Astrocyte (in vitro differentiated cells and primary cell): ENCODE results near the gene ARTN. TPM values are rescaled to one million over a fixed set of nuclear protein-coding genes. Genes with fewer than 3 reads are reported as not detected.

Experiments
- DNase-seq: peaks from one replicate; pipeline ENCODE4 v3.0.0-alpha.2; 2010; ENCODE audit warnings: low read depth
- FAIRE-seq: peaks from 2 replicates; lab custom pipeline; 2011; peaks lifted over from hg19 to GRCh38; lab: Jason Lieb, UNC
- H2AFZ ChIP-seq: 2 replicates; pipeline ENCODE4 v1.6.0; 2012; ENCODE audit warnings: low read depth, low read length, inconsistent platforms
- H3K27ac ChIP-seq: 2 replicates; pipeline ENCODE4 v1.5.1; 2011; ENCODE audit warnings: low read depth, low read length, inconsistent platforms
- H3K27me3 ChIP-seq: 2 replicates; pipeline ENCODE4 v1.6.0; 2011; ENCODE audit warnings: low read length, inconsistent platforms; ENCODE audit not compliant: insufficient read depth
- H3K36me3 ChIP-seq: 2 replicates; pipeline ENCODE4 v1.5.1; 2011; ENCODE audit warnings: low read length, inconsistent platforms; ENCODE audit not compliant: insufficient read depth
- H3K4me1 ChIP-seq: 2 replicates; pipeline ENCODE4 v1.5.1; 2011; ENCODE audit warnings: low read length, inconsistent platforms; ENCODE audit not compliant: insufficient read depth
- H3K4me2 ChIP-seq: 2 replicates; pipeline ENCODE4 v1.6.0; 2012; ENCODE audit warnings: low read length, inconsistent platforms
- H3K4me3 ChIP-seq: 2 replicates; pipeline ENCODE4 v1.5.1; 2011; ENCODE audit warnings: low read depth, mild to moderate bottlenecking, low read length, inconsistent platforms; ENCODE audit not compliant: insufficient read depth
- H3K79me2 ChIP-seq: 2 replicates; pipeline ENCODE4 v1.6.0; 2012; ENCODE audit warnings: mild to moderate bottlenecking, low read length, inconsistent platforms; ENCODE audit not compliant: insufficient read depth
- H3K9ac ChIP-seq: 2 replicates; pipeline ENCODE4 v1.6.0; 2012; ENCODE audit warnings: mild to moderate bottlenecking, low read length, inconsistent platforms
- H3K9me3 ChIP-seq: 2 replicates; pipeline ENCODE4 v1.5.1; 2012; ENCODE audit warnings: low read depth, mild to moderate bottlenecking, low read length, inconsistent platforms; ENCODE audit not compliant: insufficient read depth
- H4K20me1 ChIP-seq: 2 replicates; pipeline ENCODE4 v1.6.0; 2012; ENCODE audit warnings: low read length, inconsistent platforms; ENCODE audit not compliant: insufficient read depth
- H3K27ac Mint-ChIP-seq: one replicate; pipeline ENCODE4 v1.8.0; 2021; ENCODE audit warnings: mild to moderate bottlenecking, mixed read lengths; ENCODE audit not compliant: unreplicated experiment
- H3K27me3 Mint-ChIP-seq: one replicate; pipeline ENCODE4 v1.8.0; 2021; ENCODE audit warnings: low read depth, mixed read lengths; ENCODE audit not compliant: unreplicated experiment
- H3K36me3 Mint-ChIP-seq: one replicate; pipeline ENCODE4 v1.8.0; 2021; ENCODE audit warnings: low read depth, mixed read lengths; ENCODE audit not compliant: unreplicated experiment
- H3K4me1 Mint-ChIP-seq: one replicate; pipeline ENCODE4 v1.8.0; 2021; ENCODE audit warnings: low read depth, mixed read lengths; ENCODE audit not compliant: unreplicated experiment
- H3K4me3 Mint-ChIP-seq: one replicate; pipeline ENCODE4 v1.8.0; 2021; ENCODE audit warnings: mild to moderate bottlenecking, moderate library complexity, mixed read lengths; ENCODE audit not compliant: unreplicated experiment
- H3K9me3 Mint-ChIP-seq: one replicate; pipeline ENCODE4 v1.8.0; 2021; ENCODE audit warnings: mild to moderate bottlenecking, mixed read lengths; ENCODE audit not compliant: unreplicated experiment
- EZH2 ChIP-seq: IDR thresholded peaks from 2 replicates; pipeline ENCODE4 v1.6.1; 2012; ENCODE audit warnings: mild to moderate bottlenecking, low read length, inconsistent platforms; ENCODE audit not compliant: insufficient read depth
- total RNA-seq: library from RNA; stranded (reverse); gene quantifications from 2 replicates; pipeline ENCODE4 v1.2.1, GENCODE V29; 2021
- TF ChIP-seq, protein P1 (sequence below): IDR thresholded peaks from 2 replicates; pipeline ENCODE4 v1.5.1; 2011; ENCODE audit warnings: low read depth, mild to moderate bottlenecking, inconsistent platforms, low read length, moderate library complexity; ENCODE audit not compliant: insufficient read depth

The ARTN gene
- total RNA-seq, 1 donor from 2014 or later = 1.5 TPM

GRCh38 chr1:43946236-43947060 is 12.8 kb downstream of the ARTN start, which contains the start of gene IPO13:
Gene IPO13 (plus strand): TSS chr1:43946950. CDS start chr1:43947601, 651 bp downstream.
- Histone ChIP-seq H3K9ac (peak within 1 kb of the TSS; percentile 96), H2AFZ (peak within 1 kb of the TSS; percentile 95), H3K4me2 (peak within 1 kb of the TSS; percentile 87), H4K20me1 (peaks cover 36% of the 10 kb centered on the region), H3K36me3 (no peaks in the 10 kb centered on the region), H3K27ac (peak within 1 kb of the TSS; percentile 99), H3K27me3 (no peaks in the 10 kb centered on the region), H3K4me1 (peaks cover 10% of the 10 kb centered on the region), H3K4me3 (peak within 1 kb of the TSS; percentile 63), H3K79me2 (peaks cover 30% of the 10 kb centered on the region), H3K9me3 (no peaks in the 10 kb centered on the region)
- peak within 1 kb of the TSS; percentile 79 for H3K27ac Mint-ChIP-seq
- no peaks in the 10 kb centered on the region for H3K9me3 Mint-ChIP-seq
- peaks cover 8% of the 10 kb centered on the region for H3K4me1 Mint-ChIP-seq
- peak; percentile 26 for FAIRE-seq
- peaks cover 8% of the 10 kb centered on the region for H3K36me3 Mint-ChIP-seq
- peak; percentile 87 for DNase-seq
- TF ChIP-seq, protein P1, sequence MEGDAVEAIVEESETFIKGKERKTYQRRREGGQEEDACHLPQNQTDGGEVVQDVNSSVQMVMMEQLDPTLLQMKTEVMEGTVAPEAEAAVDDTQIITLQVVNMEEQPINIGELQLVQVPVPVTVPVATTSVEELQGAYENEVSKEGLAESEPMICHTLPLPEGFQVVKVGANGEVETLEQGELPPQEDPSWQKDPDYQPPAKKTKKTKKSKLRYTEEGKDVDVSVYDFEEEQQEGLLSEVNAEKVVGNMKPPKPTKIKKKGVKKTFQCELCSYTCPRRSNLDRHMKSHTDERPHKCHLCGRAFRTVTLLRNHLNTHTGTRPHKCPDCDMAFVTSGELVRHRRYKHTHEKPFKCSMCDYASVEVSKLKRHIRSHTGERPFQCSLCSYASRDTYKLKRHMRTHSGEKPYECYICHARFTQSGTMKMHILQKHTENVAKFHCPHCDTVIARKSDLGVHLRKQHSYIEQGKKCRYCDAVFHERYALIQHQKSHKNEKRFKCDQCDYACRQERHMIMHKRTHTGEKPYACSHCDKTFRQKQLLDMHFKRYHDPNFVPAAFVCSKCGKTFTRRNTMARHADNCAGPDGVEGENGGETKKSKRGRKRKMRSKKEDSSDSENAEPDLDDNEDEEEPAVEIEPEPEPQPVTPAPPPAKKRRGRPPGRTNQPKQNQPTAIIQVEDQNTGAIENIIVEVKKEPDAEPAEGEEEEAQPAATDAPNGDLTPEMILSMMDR = peak; percentile 42
- TF ChIP-seq EZH2 = no peak
- H3K4me3 Mint-ChIP-seq = peak within 1 kb of the TSS; percentile 91
- no peaks in the 10 kb centered on the region for H3K27me3 Mint-ChIP-seq

DNA sequence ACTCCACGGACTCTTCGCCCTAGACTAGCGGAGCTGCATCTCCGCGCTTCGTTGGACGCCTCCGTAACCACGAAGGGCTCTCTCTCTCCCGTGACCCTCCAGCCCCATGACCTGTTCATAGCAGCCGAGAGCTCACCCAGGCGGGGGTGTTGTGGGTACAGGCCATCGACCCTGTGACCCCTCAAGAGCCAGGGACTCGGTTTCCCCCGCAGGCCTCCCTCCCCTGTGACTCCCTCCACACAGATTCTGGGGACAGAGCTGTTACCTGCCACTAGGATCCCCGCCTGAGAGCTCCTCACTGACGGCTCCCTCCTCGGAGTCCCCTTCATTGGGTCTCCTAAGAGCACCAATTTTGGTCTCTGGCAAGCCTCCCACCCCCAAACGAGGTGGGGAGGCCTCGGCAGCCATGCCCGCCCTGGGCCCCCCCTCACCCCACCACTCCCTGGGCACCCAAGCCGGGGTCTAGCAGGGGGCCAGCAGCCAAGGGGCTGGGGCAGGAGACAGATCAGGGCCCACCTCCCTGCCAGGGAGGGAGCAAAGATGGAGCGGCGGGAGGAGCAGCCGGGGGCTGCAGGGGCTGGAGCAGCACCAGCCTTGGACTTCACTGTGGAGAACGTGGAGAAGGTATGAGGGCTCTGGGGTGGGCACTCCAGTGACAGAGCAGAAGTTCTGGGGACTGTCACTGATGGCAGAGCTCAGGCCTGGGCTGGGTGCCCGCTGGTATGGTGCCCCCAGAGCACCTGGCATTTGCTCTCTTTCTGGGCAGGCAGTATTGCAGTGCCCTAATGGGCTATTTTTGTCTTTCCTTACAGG is 13.7 kb downstream of the ARTN start:
- Mint-ChIP-seq H3K4me1 (peaks cover 12% of the 10 kb centered on the region), H3K27ac (peak overlapping the region; percentile 73), H3K9me3 (no peaks in the 10 kb centered on the region), H3K27me3 (no peaks in the 10 kb centered on the region), H3K36me3 (peaks cover 8% of the 10 kb centered on the region), H3K4me3 (peak overlapping the region; percentile 91)
- Histone ChIP-seq H3K9ac (peak overlapping the region; percentile 96), H3K4me1 (peaks cover 10% of the 10 kb centered on the region), H3K9me3 (no peaks in the 10 kb centered on the region), H3K36me3 (no peaks in the 10 kb centered on the region), H3K4me3 (peak overlapping the region; percentile 63), H3K79me2 (peaks cover 33% of the 10 kb centered on the region), H3K4me2 (peak overlapping the region; percentile 87), H3K27me3 (no peaks in the 10 kb centered on the region), H2AFZ (peak overlapping the region; percentile 95), H3K27ac (peak overlapping the region; percentile 99), H4K20me1 (peaks cover 43% of the 10 kb centered on the region)
- FAIRE-seq (no peak), DNase-seq (no peak)
- no peak for TF ChIP-seq EZH2
- TF ChIP-seq, protein P1 = no peak
